Stimulated activated CD8-positive, alpha-beta memory T cell treated with anti-CD3 and anti-CD28 coated beads, Interleukin-7, amount 100 ng/mL, for 4 hours (primary cell): ENCODE data around the gene GPD1L.
"Not testable (repeated sequence)": the region's sequence is repeated elsewhere in the genome, so short reads cannot be mapped to it uniquely, and the experiment has no call there.

ENCODE experiments used
- DNase-seq, 2 donors: peaks; one replicate each; pipeline ENCODE4 v3.0.0-alpha.2; 2020; ENCODE audit warnings: low read depth in 2 of 2

The GPD1L gene

DNA sequence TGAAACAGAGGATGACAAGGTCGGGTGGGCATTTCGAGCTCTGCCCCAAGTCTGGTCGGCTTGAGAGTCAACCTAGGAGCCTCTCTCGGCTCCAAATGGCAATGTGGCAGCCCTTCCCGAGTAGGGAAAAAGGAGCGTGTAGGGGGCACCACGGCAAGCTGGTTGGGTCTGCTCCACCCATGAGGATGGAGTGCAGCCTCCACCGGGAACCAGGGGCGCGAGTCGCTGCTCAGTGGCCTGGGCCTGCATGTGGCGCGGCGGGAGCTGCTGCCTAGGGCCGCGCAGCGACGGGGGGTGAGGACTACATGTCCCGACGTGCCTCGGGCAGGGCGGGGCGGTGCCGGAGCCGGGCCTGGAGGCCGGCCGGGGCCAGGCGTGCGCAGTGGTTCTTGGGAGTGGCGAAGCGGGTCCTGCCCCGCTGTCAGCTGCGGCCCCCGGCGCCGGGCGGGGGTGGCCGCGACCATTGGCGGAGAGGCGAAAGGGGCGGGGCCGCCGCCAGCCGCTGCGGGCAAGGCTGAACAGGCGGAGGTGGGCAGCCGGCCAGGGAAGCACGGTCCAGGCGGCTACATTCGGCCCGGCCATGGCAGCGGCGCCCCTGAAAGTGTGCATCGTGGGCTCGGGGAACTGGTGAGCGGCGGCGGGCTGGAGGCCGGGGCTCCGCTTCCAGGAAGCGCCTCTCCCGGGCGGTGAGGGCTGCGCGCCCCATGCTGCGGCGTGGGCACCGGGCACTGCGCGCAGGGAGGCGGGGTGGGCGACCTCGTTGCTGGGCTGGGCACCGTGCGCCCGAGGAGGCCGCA lies at the start of gene GPD1L:
TSS of gene GPD1L (plus strand) at position 489 of the 797 bp plus-strand sequence. CDS start at position 581, 92 bp downstream.
- peak; percentile 82 to 92 for DNase-seq

GRCh38 chr3:32058465-32058864 lies 48.0 kb upstream of the GPD1L start:
- DNase-seq, result not testable (repeated sequence)

GRCh38 chr3:32062950-32063582 lies 43.4 kb upstream of the GPD1L start:
- no peak for DNase-seq

GRCh38 chr3:32066686-32067085 lies 39.7 kb upstream of the GPD1L start:
- DNase-seq, result no peak

- not testable (repeated sequence) for DNase-seq
Measured at GRCh38 chr3:32074194-32074593, 32.2 kb upstream of the GPD1L start.

GRCh38 chr3:32076566-32076965 lies 29.9 kb upstream of the GPD1L start:
- DNase-seq, result no peak

DNA sequence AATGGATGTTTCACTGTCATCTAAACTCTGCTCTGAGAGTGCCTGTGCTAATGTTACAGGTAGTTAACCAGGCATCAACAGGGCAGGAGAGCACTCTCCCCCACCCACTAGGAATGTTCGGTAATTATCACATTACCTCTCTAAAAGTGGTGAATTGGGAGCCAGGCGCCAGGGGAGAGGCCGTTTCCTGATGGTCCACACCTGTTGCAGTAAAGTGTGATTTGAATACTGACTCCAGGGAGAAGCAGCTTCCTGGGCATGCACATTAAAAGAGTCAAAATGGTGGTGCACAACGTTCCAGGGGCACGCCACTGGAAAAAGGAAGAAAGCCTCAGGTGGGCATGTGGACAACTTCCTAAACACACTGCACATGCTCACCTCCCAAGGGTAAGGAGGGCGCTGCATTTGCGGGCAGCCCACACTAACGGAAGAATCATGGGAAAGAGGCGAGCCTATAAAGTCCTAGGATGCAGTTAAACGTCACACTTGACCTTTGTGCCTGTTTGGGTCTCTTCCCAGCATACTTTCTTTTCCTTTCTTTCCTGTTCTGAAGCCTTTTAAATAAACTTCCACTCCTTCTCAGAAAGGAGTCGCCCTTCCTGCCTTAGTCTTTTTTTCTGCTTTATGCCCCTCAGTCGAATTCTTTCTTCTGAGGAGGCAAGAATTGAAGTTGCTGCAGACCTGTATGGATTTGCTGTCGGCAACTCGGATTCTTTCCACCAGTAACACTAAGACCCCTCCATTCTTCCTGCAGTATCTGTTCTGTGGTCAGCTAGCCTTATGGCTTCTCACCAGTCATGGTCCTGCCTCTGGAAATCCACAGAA lies 28.9 kb upstream of the GPD1L start:
- no peak for DNase-seq

DNA sequence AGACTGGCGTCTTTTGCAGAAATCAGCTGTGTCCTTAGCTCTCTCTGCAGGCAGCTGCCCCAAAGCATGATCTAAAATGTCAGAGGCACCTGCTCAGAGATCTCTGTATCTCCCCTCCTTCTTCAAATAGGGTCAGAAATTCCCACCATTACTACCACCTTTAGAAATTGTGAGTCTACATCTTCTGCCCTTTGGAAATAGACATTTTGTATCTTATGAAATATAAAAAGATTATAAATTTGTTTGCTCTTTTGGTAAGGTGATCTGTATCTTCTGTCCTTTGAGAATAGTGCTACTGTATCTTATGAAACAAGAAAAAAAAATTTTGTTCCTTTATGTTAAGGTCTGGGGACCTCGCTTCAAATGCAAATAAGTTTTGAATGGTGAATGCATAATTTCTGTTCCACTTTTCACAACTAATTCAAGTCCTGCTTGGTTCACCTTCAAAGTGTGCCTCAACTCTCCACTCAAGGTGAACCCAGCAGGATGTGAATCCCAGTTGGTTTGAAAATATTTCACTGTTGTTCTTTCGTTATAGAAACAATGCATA lies 28.3 kb upstream of the GPD1L start:
- DNase-seq, result no peak

DNA sequence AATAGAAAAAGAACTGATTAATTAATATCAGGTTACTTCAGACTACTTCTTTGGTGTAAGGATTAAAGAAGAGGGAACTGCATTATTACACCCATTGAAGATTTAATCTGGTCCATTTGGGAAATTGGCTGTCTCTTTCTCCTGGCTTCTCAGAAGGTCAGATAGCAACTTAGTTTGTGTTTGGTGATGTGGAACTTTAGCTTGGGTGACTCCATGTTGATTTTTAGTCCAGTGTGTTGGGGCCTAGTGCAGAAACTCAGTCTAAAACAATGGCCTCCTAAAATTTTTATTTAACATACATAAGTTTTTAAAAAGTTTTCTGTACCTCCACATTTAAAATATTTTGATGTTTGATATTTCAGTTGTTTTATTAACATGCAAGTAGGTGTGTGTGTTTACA lies 27.6 kb upstream of the GPD1L start:
- DNase-seq, result no peak

DNA sequence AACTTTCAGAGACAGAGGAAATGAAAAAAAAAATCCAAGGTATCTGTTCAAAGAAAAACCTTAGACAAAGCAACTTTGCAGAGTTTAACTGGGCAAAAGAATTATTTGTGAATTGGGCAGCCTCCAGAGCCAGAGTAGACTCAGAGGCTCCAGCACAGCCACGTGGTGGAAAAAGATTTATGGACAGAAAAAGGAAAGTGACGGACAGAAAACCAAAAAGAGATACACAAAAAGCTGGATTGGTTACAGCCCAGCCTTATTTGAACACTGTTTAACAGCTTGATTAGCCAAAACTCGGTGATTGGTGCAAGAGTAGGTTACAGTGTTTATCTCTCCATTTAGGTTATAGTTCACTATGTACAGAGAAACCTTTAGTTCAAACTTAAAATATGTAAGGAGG lies 23.7 kb upstream of the GPD1L start:
- no peak for DNase-seq

DNA sequence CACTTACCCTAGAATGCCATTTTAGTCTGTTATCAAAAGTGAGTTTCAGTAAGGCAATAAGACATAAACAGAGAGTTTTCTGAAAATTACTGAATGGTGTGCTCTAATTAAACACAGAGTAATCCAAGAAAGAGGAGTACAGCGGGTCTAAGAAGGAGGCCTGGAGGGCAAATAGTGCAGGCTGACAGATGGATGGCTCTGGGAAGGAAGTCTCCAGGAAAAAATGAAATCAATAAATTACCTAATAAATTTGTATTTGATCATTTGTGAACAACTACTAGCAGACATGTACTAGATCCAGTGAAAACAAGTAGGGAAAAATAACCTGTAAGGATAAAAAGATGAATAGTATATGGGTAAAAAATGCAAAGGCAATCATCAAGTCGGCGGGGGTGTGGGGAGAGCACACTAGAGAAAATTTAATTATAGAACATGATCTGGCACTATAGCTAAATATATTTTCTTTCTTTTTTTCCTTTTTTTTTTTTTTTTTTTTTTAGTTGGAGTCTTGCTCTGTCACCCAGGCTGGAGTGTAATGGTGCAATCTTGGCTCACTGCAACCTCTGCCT lies 22.6 kb upstream of the GPD1L start:
- no peak for DNase-seq

DNA sequence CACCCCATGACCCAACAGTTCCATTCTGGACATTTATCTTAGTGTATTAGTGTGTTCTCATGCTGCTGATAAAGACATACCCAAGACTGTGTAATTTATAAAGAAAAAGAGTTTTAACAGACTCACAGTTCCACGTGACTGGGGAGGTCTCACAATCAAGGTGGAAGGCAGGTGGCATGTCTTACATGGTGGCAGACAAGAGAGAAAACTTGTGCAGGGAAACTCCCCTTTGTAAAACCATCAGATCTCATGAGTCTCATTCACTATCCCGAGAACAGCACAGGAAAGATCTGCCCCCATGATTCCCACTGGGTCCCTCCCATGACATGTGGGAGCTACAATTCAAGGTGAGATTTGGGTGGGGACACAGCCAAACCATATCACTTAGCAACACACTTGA lies 21.6 kb upstream of the GPD1L start:
- no peak for DNase-seq

DNA sequence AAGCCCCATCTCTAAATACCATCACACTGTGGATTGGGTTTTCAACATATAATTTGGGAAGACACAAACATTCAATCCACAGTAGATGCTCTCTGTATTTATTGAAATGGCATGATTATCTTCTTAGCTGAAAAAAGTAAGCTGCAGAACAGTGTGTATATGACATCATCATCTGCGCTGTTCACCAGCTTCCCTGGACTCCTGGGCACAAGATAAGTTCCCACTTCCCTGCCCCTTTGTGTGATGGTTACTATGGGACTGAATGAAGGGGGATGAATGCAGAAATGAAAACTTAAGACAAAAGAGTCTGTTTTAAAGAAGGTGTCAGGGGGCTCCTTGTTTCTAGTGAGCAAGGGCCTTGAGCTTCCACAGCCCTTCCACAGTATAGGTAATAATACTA lies 20.0 kb upstream of the GPD1L start:
- DNase-seq, result no peak

- no peak for DNase-seq
Measured at GRCh38 chr3:32089476-32089875, 16.9 kb upstream of the GPD1L start.

DNA sequence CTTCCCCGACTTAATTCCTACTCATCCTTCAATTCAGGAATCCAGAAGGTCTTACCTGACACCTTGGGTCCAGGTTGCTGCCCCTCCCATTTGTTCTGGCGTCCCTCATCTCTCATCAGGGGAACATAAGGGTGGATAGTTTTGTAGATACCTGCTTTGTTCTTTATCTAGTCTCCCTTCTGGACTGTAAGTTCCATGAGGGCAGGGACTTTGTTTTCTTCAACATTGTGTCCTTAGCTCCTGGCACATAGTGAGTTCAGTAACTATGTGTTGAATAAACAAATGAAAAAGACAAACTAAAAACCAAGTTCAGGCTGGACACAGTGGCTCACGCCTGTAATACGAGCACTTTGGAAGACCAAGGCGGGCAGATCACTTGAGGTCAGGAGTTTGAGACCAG lies 13.2 kb upstream of the GPD1L start:
- DNase-seq, result no peak

GRCh38 chr3:32095431-32095830 lies 11.0 kb upstream of the GPD1L start:
- no peak for DNase-seq

GRCh38 chr3:32097768-32098167 lies 8.7 kb upstream of the GPD1L start:
- no peak for DNase-seq

DNA sequence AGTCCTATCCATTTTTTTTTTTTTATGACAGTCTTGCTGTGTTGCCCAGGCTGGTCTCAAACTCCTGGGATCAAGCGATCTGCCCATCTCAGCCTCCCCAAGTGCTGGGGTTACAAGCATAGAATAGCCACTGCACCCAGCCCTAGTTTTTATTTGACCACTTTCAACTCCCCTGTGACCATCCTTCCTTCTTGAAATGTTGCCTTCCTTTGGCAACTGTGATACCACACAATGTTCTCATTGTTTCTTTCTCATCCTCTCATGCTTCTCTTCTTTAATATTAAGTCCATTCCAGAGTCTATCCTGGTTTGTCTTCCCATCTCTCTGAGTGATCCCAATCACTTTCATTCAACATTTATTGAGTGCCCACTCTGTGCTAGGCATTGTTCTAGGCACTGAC lies 7.9 kb upstream of the GPD1L start:
- DNase-seq, result no peak

DNA sequence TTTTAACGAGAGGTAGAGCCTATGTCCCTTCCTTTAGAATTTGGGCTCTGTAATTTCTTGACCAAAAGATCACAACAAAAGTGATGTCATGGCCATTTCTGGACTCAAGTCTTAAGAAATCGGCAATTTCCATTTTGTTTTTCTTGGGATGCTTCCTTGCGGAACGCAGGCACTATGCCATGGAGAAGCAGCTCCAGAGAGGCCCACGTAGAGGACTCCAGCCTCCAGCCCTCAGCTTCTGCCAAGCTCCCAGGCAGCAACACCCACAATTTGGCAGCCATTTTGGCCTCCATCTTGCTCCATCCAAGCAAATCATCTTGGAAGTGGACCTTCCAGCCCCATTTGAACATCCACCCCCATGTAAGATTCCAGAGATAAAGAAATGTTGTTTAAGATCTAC lies 6.0 kb upstream of the GPD1L start:
- no peak for DNase-seq

GRCh38 chr3:32102289-32102688 lies 4.1 kb upstream of the GPD1L start:
- DNase-seq, result no peak

GRCh38 chr3:32104492-32104891 lies 1.9 kb upstream of the GPD1L start:
- DNase-seq, result no peak
